Measurements from ENCODE around the gene PDE2A. TPM values are rescaled to one million over a fixed set of nuclear protein-coding genes. Genes with fewer than 3 reads are reported as not detected.
A peak's percentile ranks its signal among the peaks of the same experiment; 100 is the strongest.

Gene PDE2A
- total RNA-seq, 1 donor, result 0.36 TPM

- H3K4me1 ChIP-seq (ENCODE audit: insufficient read depth, low read length), result no peaks in the 10 kb centered on the region
- no peaks in the 10 kb centered on the region for H3K79me2 ChIP-seq (ENCODE audit: insufficient read depth, low read length)
- H3K4me3 ChIP-seq (ENCODE audit: insufficient read depth, low read length), result no peak overlapping the region
- peak; percentile 95 for DNase-seq (ENCODE audit: insufficient read length, low spot score, missing footprints)
- H3K27me3 ChIP-seq (ENCODE audit: insufficient read depth, low read length), result peaks cover 85% of the 10 kb centered on the region
- no peak overlapping the region for H3K4me2 ChIP-seq (ENCODE audit: insufficient read depth, low read length)
- no peak overlapping the region for H3K27ac ChIP-seq (ENCODE audit: low read depth, low read length)
- H2AFZ ChIP-seq (ENCODE audit: low read length), result no peak overlapping the region
- H3K36me3 ChIP-seq (ENCODE audit: insufficient read depth, low read length), result no peaks in the 10 kb centered on the region
- no peaks in the 10 kb centered on the region for H3K9me3 ChIP-seq (ENCODE audit: low read depth, low read length)
- H4K20me1 ChIP-seq (ENCODE audit: insufficient read depth, low read length), result peaks cover 15% of the 10 kb centered on the region
- TF ChIP-seq CTCF (IDR thresholded peaks at IDR 0.05; ENCODE audit: extremely low read depth, low read depth, low read length), result no peak
Measured at GRCh38 chr11:72676861-72677341, 2.7 kb upstream of the PDE2A start.

- Histone ChIP-seq H3K36me3 (ENCODE audit: insufficient read depth, low read length) (no peaks in the 10 kb centered on the region), H3K27me3 (ENCODE audit: insufficient read depth, low read length) (peaks cover 76% of the 10 kb centered on the region), H3K9me3 (ENCODE audit: low read depth, low read length) (no peaks in the 10 kb centered on the region), H4K20me1 (ENCODE audit: insufficient read depth, low read length) (peaks cover 10% of the 10 kb centered on the region), H3K4me2 (ENCODE audit: insufficient read depth, low read length) (no peak overlapping the region), H3K4me3 (ENCODE audit: insufficient read depth, low read length) (no peak overlapping the region), H2AFZ (ENCODE audit: low read length) (no peak overlapping the region), H3K79me2 (ENCODE audit: insufficient read depth, low read length) (no peaks in the 10 kb centered on the region), H3K4me1 (ENCODE audit: insufficient read depth, low read length) (no peaks in the 10 kb centered on the region), H3K27ac (ENCODE audit: low read depth, low read length) (no peak overlapping the region)
- TF ChIP-seq CTCF (IDR thresholded peaks at IDR 0.05; ENCODE audit: extremely low read depth, low read depth, low read length), result no peak
- DNase-seq (ENCODE audit: insufficient read length, low spot score, missing footprints), result no peak
Measured at GRCh38 chr11:72675221-72675620, 999 bp upstream of the PDE2A start.

GRCh38 chr11:72673284-72673942, 809 bp downstream of the PDE2A start:
- Histone ChIP-seq H3K4me2 (ENCODE audit: insufficient read depth, low read length) (no peak overlapping the region), H3K4me3 (ENCODE audit: insufficient read depth, low read length) (no peak overlapping the region), H3K79me2 (ENCODE audit: insufficient read depth, low read length) (no peaks in the 10 kb centered on the region), H3K27ac (ENCODE audit: low read depth, low read length) (no peak overlapping the region), H3K36me3 (ENCODE audit: insufficient read depth, low read length) (no peaks in the 10 kb centered on the region), H3K4me1 (ENCODE audit: insufficient read depth, low read length) (no peaks in the 10 kb centered on the region), H3K27me3 (ENCODE audit: insufficient read depth, low read length) (peaks cover 77% of the 10 kb centered on the region), H4K20me1 (ENCODE audit: insufficient read depth, low read length) (no peaks in the 10 kb centered on the region), H2AFZ (ENCODE audit: low read length) (no peak overlapping the region), H3K9me3 (ENCODE audit: low read depth, low read length) (no peaks in the 10 kb centered on the region)
- TF ChIP-seq CTCF (IDR thresholded peaks at IDR 0.05; ENCODE audit: extremely low read depth, low read depth, low read length), result no peak
- no peak for DNase-seq (ENCODE audit: insufficient read length, low spot score, missing footprints)

- DNase-seq (ENCODE audit: insufficient read length, low spot score, missing footprints), result no peak
- H3K9me3 ChIP-seq (ENCODE audit: low read depth, low read length), result no peaks in the 10 kb centered on the region
- no peak for TF ChIP-seq CTCF (IDR thresholded peaks at IDR 0.05; ENCODE audit: extremely low read depth, low read depth, low read length)
- no peaks in the 10 kb centered on the region for H4K20me1 ChIP-seq (ENCODE audit: insufficient read depth, low read length)
- H3K4me2 ChIP-seq (ENCODE audit: insufficient read depth, low read length), result no peak overlapping the region
- H3K27ac ChIP-seq (ENCODE audit: low read depth, low read length), result no peak overlapping the region
- no peaks in the 10 kb centered on the region for H3K4me1 ChIP-seq (ENCODE audit: insufficient read depth, low read length)
- H2AFZ ChIP-seq (ENCODE audit: low read length), result no peak overlapping the region
- no peaks in the 10 kb centered on the region for H3K36me3 ChIP-seq (ENCODE audit: insufficient read depth, low read length)
- no peak overlapping the region for H3K4me3 ChIP-seq (ENCODE audit: insufficient read depth, low read length)
- H3K79me2 ChIP-seq (ENCODE audit: insufficient read depth, low read length), result no peaks in the 10 kb centered on the region
- peaks cover 76% of the 10 kb centered on the region for H3K27me3 ChIP-seq (ENCODE audit: insufficient read depth, low read length)
Measured at GRCh38 chr11:72672597-72673238, 1.5 kb downstream of the PDE2A start.
